ENCODE data around the gene POLN.
"Not testable (repeated sequence)": the region's sequence is repeated elsewhere in the genome, so short reads cannot be mapped to it uniquely, and the experiment has no call there.

POLN gene

GRCh38 chr4:2217726-2218125 lies 24.2 kb downstream of the POLN start:
- POLR2A ChIA-PET, result no interaction called here

GRCh38 chr4:2212831-2213230 lies 29.1 kb downstream of the POLN start:
- no peak for DNase-seq
- no peaks in the 10 kb centered on the region for H3K36me3 ChIP-seq (ENCODE audit: control insufficient read depth in 4 of 4, insufficient read depth in 4 of 4, low read length in 3 of 4)
- no peaks in the 10 kb centered on the region for H3K4me1 ChIP-seq (ENCODE audit: control extremely low read depth in 1 of 4, control insufficient read depth in 4 of 4, insufficient read depth in 4 of 4, low read length in 3 of 4)
- CTCF ChIA-PET, result no interaction called here
- POLR2A ChIA-PET, result no interaction called here
- no peaks in the 10 kb centered on the region for H3K9me3 ChIP-seq (ENCODE audit: control extremely low read depth in 1 of 5, control insufficient read depth in 4 of 5, insufficient read depth in 2 of 5, low read depth in 1 of 5, low read length in 4 of 5)
- no peaks in the 10 kb centered on the region for H3K27me3 ChIP-seq (replicated peaks in 2 of 5; ENCODE audit: control insufficient read depth in 4 of 5, insufficient read depth in 5 of 5, low read length in 4 of 5)
- H3K4me3 ChIP-seq (ENCODE audit: control insufficient read depth in 1 of 7, extremely low read depth in 1 of 7, insufficient read depth in 4 of 7, low read depth in 2 of 7, low read length in 6 of 7), result no peak overlapping the region
- no peak overlapping the region for H3K27ac ChIP-seq (ENCODE audit: insufficient read depth in 1 of 2, low read depth in 1 of 2, low read length in 2 of 2, poor library complexity in 1 of 2, severe bottlenecking in 2 of 2)
- WGBS (ENCODE audit: insufficient coverage), result no CpG with 5 or more reads among the region's 1 CpG

More at GRCh38 chr4:2217726-2218125, 24.2 kb downstream of the POLN start:
- H3K27ac ChIP-seq (ENCODE audit: insufficient read depth in 1 of 2, low read depth in 1 of 2, low read length in 2 of 2, poor library complexity in 1 of 2, severe bottlenecking in 2 of 2), result no peak overlapping the region
- peaks cover 1 to 7% (median 5%) of the 10 kb centered on the region in 4 experiments for H3K36me3 ChIP-seq (ENCODE audit: control insufficient read depth in 4 of 4, insufficient read depth in 4 of 4, low read length in 3 of 4)
- no peaks in the 10 kb centered on the region for H3K9me3 ChIP-seq (ENCODE audit: control extremely low read depth in 1 of 5, control insufficient read depth in 4 of 5, insufficient read depth in 2 of 5, low read depth in 1 of 5, low read length in 4 of 5)
- DNase-seq, result no peak
- CTCF ChIA-PET, result interaction anchor here (1.0 to 1.9 kb wide), 4 partner anchors 21 to 140 kb away, joined by 3 to 8 read pairs (median 3); no protein-coding TSS in a partner anchor
- peaks cover 0 to 3% (median under 1%) of the 10 kb centered on the region in 4 experiments for H3K4me1 ChIP-seq (ENCODE audit: control extremely low read depth in 1 of 4, control insufficient read depth in 4 of 4, insufficient read depth in 4 of 4, low read length in 3 of 4)
- no peaks in the 10 kb centered on the region for H3K27me3 ChIP-seq (replicated peaks in 2 of 5; ENCODE audit: control insufficient read depth in 4 of 5, insufficient read depth in 5 of 5, low read length in 4 of 5)
- H3K4me3 ChIP-seq (ENCODE audit: control insufficient read depth in 1 of 7, extremely low read depth in 1 of 7, insufficient read depth in 4 of 7, low read depth in 2 of 7, low read length in 6 of 7), result no peak overlapping the region
- WGBS (ENCODE audit: insufficient coverage), result 42% methylated on average over 3 of the region's 3 CpGs

GRCh38 chr4:2202789-2203188 lies 39.1 kb downstream of the POLN start:
- H3K27ac ChIP-seq (ENCODE audit: insufficient read depth in 1 of 2, low read depth in 1 of 2, low read length in 2 of 2, poor library complexity in 1 of 2, severe bottlenecking in 2 of 2); DNase-seq; POLR2A ChIA-PET; H3K4me1 ChIP-seq (ENCODE audit: control extremely low read depth in 1 of 4, control insufficient read depth in 4 of 4, insufficient read depth in 4 of 4, low read length in 3 of 4); H3K36me3 ChIP-seq (ENCODE audit: control insufficient read depth in 4 of 4, insufficient read depth in 4 of 4, low read length in 3 of 4); H3K9me3 ChIP-seq (ENCODE audit: control extremely low read depth in 1 of 5, control insufficient read depth in 4 of 5, insufficient read depth in 2 of 5, low read depth in 1 of 5, low read length in 4 of 5); CTCF ChIA-PET; H3K27me3 ChIP-seq (replicated peaks in 2 of 5; ENCODE audit: control insufficient read depth in 4 of 5, insufficient read depth in 5 of 5, low read length in 4 of 5); H3K4me3 ChIP-seq (ENCODE audit: control insufficient read depth in 1 of 7, extremely low read depth in 1 of 7, insufficient read depth in 4 of 7, low read depth in 2 of 7, low read length in 6 of 7): not testable (repeated sequence)
- no CpG with 5 or more reads among the region's 1 CpG for WGBS (ENCODE audit: insufficient coverage)

DNA sequence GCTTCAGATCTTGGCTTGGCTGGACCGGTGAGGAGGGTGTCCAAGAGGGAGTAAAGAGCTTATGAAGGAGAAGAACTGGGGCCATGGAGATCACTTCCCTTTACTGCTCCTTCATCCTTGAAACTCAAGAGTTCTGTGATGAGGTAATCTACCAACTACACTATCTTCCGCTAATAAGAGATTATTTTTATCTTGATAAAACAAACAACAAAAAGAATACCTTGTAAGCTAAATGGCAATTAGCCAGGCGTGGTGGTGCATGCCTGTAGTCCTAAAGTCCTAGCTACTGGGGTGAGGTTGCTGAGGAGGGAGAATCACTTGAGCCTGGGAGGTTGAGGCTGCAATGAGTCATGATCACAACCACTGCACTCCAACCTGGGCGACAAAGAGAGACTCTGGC lies 47.4 kb downstream of the POLN start:
- POLR2A ChIA-PET, result no interaction called here
- H3K27ac ChIP-seq (ENCODE audit: insufficient read depth in 1 of 2, low read depth in 1 of 2, low read length in 2 of 2, poor library complexity in 1 of 2, severe bottlenecking in 2 of 2), result no peak overlapping the region
- WGBS (ENCODE audit: insufficient coverage), result 100% methylated on average over 1 of the region's 4 CpGs
- no peak for DNase-seq
- CTCF ChIA-PET, result no interaction called here
- no peak overlapping the region for H3K4me3 ChIP-seq (ENCODE audit: control insufficient read depth in 1 of 7, extremely low read depth in 1 of 7, insufficient read depth in 4 of 7, low read depth in 2 of 7, low read length in 6 of 7)
- no peaks in the 10 kb centered on the region for H3K27me3 ChIP-seq (replicated peaks in 2 of 5; ENCODE audit: control insufficient read depth in 4 of 5, insufficient read depth in 5 of 5, low read length in 4 of 5)
- H3K4me1 ChIP-seq (ENCODE audit: control extremely low read depth in 1 of 4, control insufficient read depth in 4 of 4, insufficient read depth in 4 of 4, low read length in 3 of 4), result no peaks in the 10 kb centered on the region
- peaks cover 0 to 7% (median 0%) of the 10 kb centered on the region in 4 experiments for H3K36me3 ChIP-seq (ENCODE audit: control insufficient read depth in 4 of 4, insufficient read depth in 4 of 4, low read length in 3 of 4)
- no peaks in the 10 kb centered on the region for H3K9me3 ChIP-seq (ENCODE audit: control extremely low read depth in 1 of 5, control insufficient read depth in 4 of 5, insufficient read depth in 2 of 5, low read depth in 1 of 5, low read length in 4 of 5)

DNA sequence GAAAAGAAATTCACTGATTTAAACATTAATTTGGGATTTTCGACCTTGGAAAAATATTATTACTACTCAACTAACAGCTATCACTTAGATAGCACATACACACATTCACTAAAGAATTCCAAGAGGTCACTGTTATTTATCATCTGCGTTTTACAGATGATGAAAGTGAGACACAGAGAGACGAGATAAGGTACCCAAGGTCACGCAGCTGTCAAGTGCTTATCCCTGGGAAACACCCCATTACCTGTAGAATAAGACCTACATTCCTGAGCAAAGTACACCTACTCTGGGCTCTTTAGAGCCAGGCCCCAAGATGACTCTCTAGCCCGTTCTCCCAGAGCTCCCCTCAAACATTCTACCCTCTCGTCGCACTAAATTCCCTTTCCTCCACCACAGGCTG lies 48.6 kb downstream of the POLN start:
- POLR2A ChIA-PET, result no interaction called here
- CTCF ChIA-PET, result interaction anchor here (1.3 kb wide), 1 partner anchor 27 kb away, joined by 3 read pairs; no protein-coding TSS in a partner anchor
- no peaks in the 10 kb centered on the region for H3K9me3 ChIP-seq (ENCODE audit: control extremely low read depth in 1 of 5, control insufficient read depth in 4 of 5, insufficient read depth in 2 of 5, low read depth in 1 of 5, low read length in 4 of 5)
- H3K4me3 ChIP-seq (ENCODE audit: control insufficient read depth in 1 of 7, extremely low read depth in 1 of 7, insufficient read depth in 4 of 7, low read depth in 2 of 7, low read length in 6 of 7), result no peak overlapping the region
- DNase-seq, result no peak
- H3K27me3 ChIP-seq (replicated peaks in 2 of 5; ENCODE audit: control insufficient read depth in 4 of 5, insufficient read depth in 5 of 5, low read length in 4 of 5), result no peaks in the 10 kb centered on the region
- H3K27ac ChIP-seq (ENCODE audit: insufficient read depth in 1 of 2, low read depth in 1 of 2, low read length in 2 of 2, poor library complexity in 1 of 2, severe bottlenecking in 2 of 2), result no peak overlapping the region
- whole genome bisulfite sequencing (ENCODE audit: insufficient coverage), result 100% methylated on average over 5 of the region's 7 CpGs
- H3K4me1 ChIP-seq (ENCODE audit: control extremely low read depth in 1 of 4, control insufficient read depth in 4 of 4, insufficient read depth in 4 of 4, low read length in 3 of 4), result no peaks in the 10 kb centered on the region
- H3K36me3 ChIP-seq (ENCODE audit: control insufficient read depth in 4 of 4, insufficient read depth in 4 of 4, low read length in 3 of 4), result peaks cover 0 to 7% (median 0%) of the 10 kb centered on the region in 4 experiments

- H3K4me1 ChIP-seq (ENCODE audit: control extremely low read depth in 1 of 4, control insufficient read depth in 4 of 4, insufficient read depth in 4 of 4, low read length in 3 of 4), result no peaks in the 10 kb centered on the region
- H3K27me3 ChIP-seq (replicated peaks in 2 of 5; ENCODE audit: control insufficient read depth in 4 of 5, insufficient read depth in 5 of 5, low read length in 4 of 5), result no peaks in the 10 kb centered on the region
- no peak overlapping the region for H3K27ac ChIP-seq (ENCODE audit: insufficient read depth in 1 of 2, low read depth in 1 of 2, low read length in 2 of 2, poor library complexity in 1 of 2, severe bottlenecking in 2 of 2)
- no peak overlapping the region for H3K4me3 ChIP-seq (ENCODE audit: control insufficient read depth in 1 of 7, extremely low read depth in 1 of 7, insufficient read depth in 4 of 7, low read depth in 2 of 7, low read length in 6 of 7)
- DNase-seq, result no peak
- peaks cover 0 to 21% (median 4%) of the 10 kb centered on the region in 5 experiments for H3K9me3 ChIP-seq (ENCODE audit: control extremely low read depth in 1 of 5, control insufficient read depth in 4 of 5, insufficient read depth in 2 of 5, low read depth in 1 of 5, low read length in 4 of 5)
- ChIA-PET POLR2A (no interaction called here), CTCF (no interaction called here)
- H3K36me3 ChIP-seq (ENCODE audit: control insufficient read depth in 4 of 4, insufficient read depth in 4 of 4, low read length in 3 of 4), result no peaks in the 10 kb centered on the region
Measured at GRCh38 chr4:2186865-2187172, 55.1 kb downstream of the POLN start.

DNA sequence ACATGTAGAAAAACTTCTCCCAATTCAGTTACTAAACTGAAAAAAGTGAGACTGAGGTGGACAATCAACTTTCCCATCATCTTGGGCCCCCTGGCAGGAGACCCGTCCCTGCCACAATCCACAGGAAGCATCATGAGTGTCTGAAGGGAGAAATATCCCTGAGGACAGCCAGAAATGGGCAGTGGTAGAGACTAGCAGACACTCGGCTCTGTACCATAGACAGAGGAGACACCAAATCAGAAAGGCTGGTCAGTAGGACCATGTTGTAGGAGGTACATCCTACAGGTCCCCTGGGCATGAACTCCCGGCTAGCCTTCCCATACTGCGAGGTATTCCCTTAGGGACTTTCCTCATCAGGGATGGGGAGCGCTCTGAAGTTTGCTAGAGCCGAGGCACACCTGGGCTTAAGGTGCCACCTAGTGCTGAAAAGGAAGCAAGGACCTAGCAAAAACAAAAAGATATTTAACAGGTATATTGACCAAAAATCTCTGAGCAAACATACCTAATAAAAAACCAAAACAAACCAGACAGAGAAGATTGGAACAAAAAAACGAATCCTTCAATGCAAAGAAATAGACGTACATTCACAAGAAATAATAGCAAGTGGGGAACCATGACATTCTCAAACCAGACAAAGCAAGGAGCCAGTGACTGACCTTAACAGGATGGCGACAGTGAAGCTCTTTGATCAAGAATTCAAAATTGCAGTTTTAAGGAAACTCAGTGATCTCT lies 55.6 kb downstream of the POLN start:
- H3K4me3 ChIP-seq (ENCODE audit: control insufficient read depth in 1 of 7, extremely low read depth in 1 of 7, insufficient read depth in 4 of 7, low read depth in 2 of 7, low read length in 6 of 7), result no peak overlapping the region
- POLR2A ChIA-PET, result no interaction called here
- H3K27ac ChIP-seq (ENCODE audit: insufficient read depth in 1 of 2, low read depth in 1 of 2, low read length in 2 of 2, poor library complexity in 1 of 2, severe bottlenecking in 2 of 2), result no peak overlapping the region
- H3K36me3 ChIP-seq (ENCODE audit: control insufficient read depth in 4 of 4, insufficient read depth in 4 of 4, low read length in 3 of 4), result no peaks in the 10 kb centered on the region
- CTCF ChIA-PET, result no interaction called here
- H3K4me1 ChIP-seq (ENCODE audit: control extremely low read depth in 1 of 4, control insufficient read depth in 4 of 4, insufficient read depth in 4 of 4, low read length in 3 of 4), result no peaks in the 10 kb centered on the region
- peaks cover 0 to 21% (median 4%) of the 10 kb centered on the region in 5 experiments for H3K9me3 ChIP-seq (ENCODE audit: control extremely low read depth in 1 of 5, control insufficient read depth in 4 of 5, insufficient read depth in 2 of 5, low read depth in 1 of 5, low read length in 4 of 5)
- WGBS (ENCODE audit: insufficient coverage), result 80% methylated on average over 7 of the region's 9 CpGs
- H3K27me3 ChIP-seq (replicated peaks in 2 of 5; ENCODE audit: control insufficient read depth in 4 of 5, insufficient read depth in 5 of 5, low read length in 4 of 5), result no peaks in the 10 kb centered on the region
- no peak for DNase-seq

Data from common myeloid progenitor, CD34-positive (primary cell).